SK-N-MC (cell line): ENCODE measurements around the gene CDC42EP3.

ENCODE experiments used
- EZH2 ChIP-seq: fragments of 200-600 bp; sonication (generic); IDR thresholded peaks from one replicate; pipeline ENCODE4 v1.6.1; 2017; ENCODE audit warnings: antibody characterized with exemption
- FOXP2 ChIP-seq: optimal IDR thresholded peaks from 2 replicates; pipeline ENCODE3; 2011; ENCODE audit warnings: mild to moderate bottlenecking, moderate library complexity; ENCODE audit not compliant: insufficient read depth; ENCODE audit errors: extremely low read length, control extremely low read depth
- POLR2AphosphoS5 ChIP-seq: IDR thresholded peaks from 2 replicates; pipeline ENCODE4 v1.6.1; 2012; ENCODE audit warnings: mild to moderate bottlenecking, low read depth, low read length, borderline replicate concordance

GRCh38 chr2:37610638-37611289, 60.7 kb downstream of the CDC42EP3 start:
- TF ChIP-seq POLR2AphosphoS5, result no peak
- no peak for TF ChIP-seq FOXP2
- no peak for TF ChIP-seq EZH2
